Measurements from ENCODE around the gene DBH.

DBH gene

DNA sequence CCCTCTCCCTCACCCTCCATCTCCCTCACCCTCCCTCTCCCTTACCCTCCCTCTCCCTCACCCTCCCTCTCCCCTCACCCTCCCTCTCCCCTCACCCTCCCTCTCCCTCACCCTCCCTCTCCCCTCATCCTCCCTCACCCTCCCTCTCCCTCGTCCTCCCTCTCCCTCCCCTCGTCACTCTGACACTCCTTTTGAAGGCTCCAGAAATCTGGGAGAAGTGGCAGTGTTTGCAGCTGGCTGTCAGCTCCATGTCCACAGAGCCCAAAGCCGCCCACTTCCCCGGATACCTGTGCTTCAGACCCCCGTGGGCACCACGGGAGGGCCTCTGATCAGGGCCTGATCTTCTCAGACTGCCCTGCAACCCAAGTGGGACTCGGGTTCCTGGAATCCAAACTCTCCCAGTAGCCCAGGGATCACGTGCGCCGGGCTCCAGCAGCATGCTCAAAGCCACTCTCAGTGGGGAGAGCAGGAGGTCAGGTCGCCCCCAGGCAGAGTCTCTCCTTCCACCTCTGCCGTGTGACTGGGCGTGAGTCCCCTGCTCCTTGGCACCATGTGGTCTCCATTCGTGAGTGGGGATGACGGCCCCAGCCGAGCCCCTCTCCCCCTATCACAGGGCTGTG is 33.1 kb downstream of the DBH start:
- TF ChIP-seq CTCF (IDR thresholded peaks at IDR 0.05; ENCODE audit: borderline replicate concordance, extremely low read depth, low read length, poor library complexity, severe bottlenecking) (no peak), EZH2 (IDR thresholded peaks at IDR 0.05; ENCODE audit: borderline replicate concordance, low read depth, low read length, severe bottlenecking) (no peak)
- H2AFZ ChIP-seq (ENCODE audit: low read depth, low read length): no peak overlapping the region
- H3K27ac ChIP-seq (ENCODE audit: low read length): no peak overlapping the region
- no peaks in the 10 kb centered on the region for H3K9me3 ChIP-seq (ENCODE audit: insufficient read depth, low read length, severe bottlenecking)
- no peak overlapping the region for H3K4me3 ChIP-seq (ENCODE audit: low read depth in 1 of 2, low read length in 2 of 2)
- no peaks in the 10 kb centered on the region for H3K27me3 ChIP-seq (ENCODE audit: insufficient read depth, low read length, poor library complexity)
- H3K9ac ChIP-seq (ENCODE audit: low read depth, low read length): no peak overlapping the region
- ATAC-seq (ENCODE audit: insufficient read depth, low read depth) (no peak), DNase-seq (no peak)
- no peaks in the 10 kb centered on the region for H3K79me2 ChIP-seq (ENCODE audit: insufficient read depth, low read length)
- no peaks in the 10 kb centered on the region for H4K20me1 ChIP-seq (ENCODE audit: insufficient read depth, low read length)
- no peaks in the 10 kb centered on the region for H3K4me1 ChIP-seq (ENCODE audit: insufficient read depth, low read length)
- H3K36me3 ChIP-seq (ENCODE audit: insufficient read depth, low read length): no peaks in the 10 kb centered on the region
- H3K4me2 ChIP-seq (ENCODE audit: insufficient read depth, low read length): no peak overlapping the region

DNA sequence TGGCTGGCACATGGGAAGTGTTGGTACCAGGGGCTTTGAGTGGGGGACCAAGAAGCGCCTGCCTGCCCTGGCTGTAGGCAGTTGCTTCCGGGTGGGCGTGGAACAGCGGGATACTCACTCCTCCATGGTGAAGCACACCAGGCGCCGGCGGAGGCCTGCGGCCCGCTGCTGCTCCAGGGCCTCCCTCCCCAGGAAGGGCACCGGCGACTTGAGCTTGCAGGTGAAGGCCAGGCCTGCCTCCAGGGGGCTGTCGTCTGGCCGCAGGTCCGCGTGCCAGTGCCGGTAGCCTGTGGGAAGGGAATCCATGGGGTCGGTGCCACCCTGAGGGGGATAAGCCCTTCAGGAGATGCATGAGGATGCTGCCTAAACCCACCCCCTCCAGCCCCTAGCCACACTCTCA is 34.3 kb downstream of the DBH start:
- no peak overlapping the region for H2AFZ ChIP-seq (ENCODE audit: low read depth, low read length)
- H3K4me3 ChIP-seq (ENCODE audit: low read depth in 1 of 2, low read length in 2 of 2): no peak overlapping the region
- H3K9ac ChIP-seq (ENCODE audit: low read depth, low read length): no peak overlapping the region
- no peak for TF ChIP-seq EZH2 (IDR thresholded peaks at IDR 0.05; ENCODE audit: borderline replicate concordance, low read depth, low read length, severe bottlenecking)
- no peak for TF ChIP-seq CTCF (IDR thresholded peaks at IDR 0.05; ENCODE audit: borderline replicate concordance, extremely low read depth, low read length, poor library complexity, severe bottlenecking)
- no peaks in the 10 kb centered on the region for H4K20me1 ChIP-seq (ENCODE audit: insufficient read depth, low read length)
- H3K36me3 ChIP-seq (ENCODE audit: insufficient read depth, low read length): no peaks in the 10 kb centered on the region
- no peak overlapping the region for H3K27ac ChIP-seq (ENCODE audit: low read length)
- no peaks in the 10 kb centered on the region for H3K9me3 ChIP-seq (ENCODE audit: insufficient read depth, low read length, severe bottlenecking)
- no peak for ATAC-seq (ENCODE audit: insufficient read depth, low read depth)
- no peak for DNase-seq
- H3K27me3 ChIP-seq (ENCODE audit: insufficient read depth, low read length, poor library complexity): no peaks in the 10 kb centered on the region
- H3K4me2 ChIP-seq (ENCODE audit: insufficient read depth, low read length): no peak overlapping the region
- H3K79me2 ChIP-seq (ENCODE audit: insufficient read depth, low read length): no peaks in the 10 kb centered on the region
- H3K4me1 ChIP-seq (ENCODE audit: insufficient read depth, low read length): no peaks in the 10 kb centered on the region

- H3K9ac ChIP-seq (ENCODE audit: low read depth, low read length): no peak overlapping the region
Measured at GRCh38 chr9:133671371-133671770, 35.2 kb downstream of the DBH start.

More at GRCh38 chr9:133671371-133671770, 35.2 kb downstream of the DBH start:
- TF ChIP-seq EZH2 (IDR thresholded peaks at IDR 0.05; ENCODE audit: borderline replicate concordance, low read depth, low read length, severe bottlenecking) (no peak), CTCF (IDR thresholded peaks at IDR 0.05; ENCODE audit: borderline replicate concordance, extremely low read depth, low read length, poor library complexity, severe bottlenecking) (no peak)
- no peaks in the 10 kb centered on the region for H3K27me3 ChIP-seq (ENCODE audit: insufficient read depth, low read length, poor library complexity)
- DNase-seq (no peak), ATAC-seq (ENCODE audit: insufficient read depth, low read depth) (no peak)
- no peak overlapping the region for H3K4me2 ChIP-seq (ENCODE audit: insufficient read depth, low read length)
- H3K79me2 ChIP-seq (ENCODE audit: insufficient read depth, low read length): no peaks in the 10 kb centered on the region
- H3K4me3 ChIP-seq (ENCODE audit: low read depth in 1 of 2, low read length in 2 of 2): no peak overlapping the region
- H3K4me1 ChIP-seq (ENCODE audit: insufficient read depth, low read length): no peaks in the 10 kb centered on the region
- H4K20me1 ChIP-seq (ENCODE audit: insufficient read depth, low read length): no peaks in the 10 kb centered on the region
- no peaks in the 10 kb centered on the region for H3K36me3 ChIP-seq (ENCODE audit: insufficient read depth, low read length)
- no peak overlapping the region for H2AFZ ChIP-seq (ENCODE audit: low read depth, low read length)
- H3K9me3 ChIP-seq (ENCODE audit: insufficient read depth, low read length, severe bottlenecking): no peaks in the 10 kb centered on the region
- no peak overlapping the region for H3K27ac ChIP-seq (ENCODE audit: low read length)

All from DND-41 (cell line).